NB4 (cell line): ENCODE results near the gene TNFRSF6B.

Experiments used
- CTCF ChIP-seq: IDR thresholded peaks from one replicate; pipeline ENCODE4 v1.5.1; 2012; ENCODE audit warnings: low read depth, low read length
- MAX ChIP-seq: IDR thresholded peaks from 2 replicates; pipeline ENCODE4 v1.6.1; 2011; ENCODE audit warnings: low read depth, low read length
- MYC ChIP-seq: IDR thresholded peaks from 2 replicates; pipeline ENCODE4 v1.6.1; 2011; ENCODE audit warnings: low read depth, low read length
- POLR2A ChIP-seq: IDR thresholded peaks from 2 replicates; pipeline ENCODE4 v1.6.1; 2011; ENCODE audit warnings: mild to moderate bottlenecking; ENCODE audit not compliant: insufficient read length; ENCODE audit errors: extremely low read depth

GRCh38 chr20:63714858-63715257 lies 18.4 kb downstream of the TNFRSF6B start:
- TF ChIP-seq POLR2A (no peak), CTCF (no peak), MYC (no peak), MAX (no peak)
